Right lobe of liver (tissue), 4 donors: Measurements from ENCODE around the gene SHMT2.

ENCODE experiments used
- CTCF ChIP-seq, 4 donors: fragments of 200-600 bp in 3 of 4; fragments of 450-650 bp in 1 of 4; IDR thresholded peaks; one replicate each; pipeline versions ENCODE4 v1.5.1 to v1.8.0; 2016 to 2022; ENCODE audit warnings: antibody characterized with exemption in 4 of 4, mild to moderate bottlenecking in 2 of 4
- POLR2A ChIP-seq: fragments of 450-650 bp; IDR thresholded peaks from one replicate; pipeline ENCODE4 v1.6.1; 2017; ENCODE audit warnings: antibody characterized with exemption, mild to moderate bottlenecking
- donor health status: DM: no; HTN: no; CAD: no.
- donor health status: DM: no; HTN: no; CAD: no.
- donor health status: DM: no; HTN: yes; CAD: no.

- TF ChIP-seq CTCF (IDR thresholded peaks at IDR 0.05) (no peak), POLR2A (no peak)
Observed at GRCh38 chr12:57218030-57218853, 11.3 kb upstream of the SHMT2 start.
